Smooth muscle cell (in vitro differentiated cells): ENCODE data around the gene SCD. TPM values are rescaled to one million over a fixed set of nuclear protein-coding genes. Genes with fewer than 3 reads are reported as not detected.

ENCODE experiments used
- DNase-seq: peaks from one replicate; lab custom pipeline; 2025; ENCODE audit not compliant: unreplicated experiment; lab: John Stamatoyannopoulos, UW
- H2AFZ ChIP-seq: fragments of 200-600 bp; sonication (generic); 2 replicates; pipeline ENCODE4 v1.6.0; 2016; ENCODE audit warnings: antibody characterized with exemption, low read depth, mild to moderate bottlenecking
- H3F3A ChIP-seq: fragments of 200-600 bp; sonication (generic); 2 replicates; pipeline ENCODE4 v1.6.0; 2017; ENCODE audit warnings: antibody characterized with exemption, low read depth
- H3K27ac ChIP-seq: fragments of 200-600 bp; sonication (generic); 2 replicates; pipeline ENCODE4 v1.5.1; 2016; ENCODE audit warnings: low read depth, mild to moderate bottlenecking
- H3K27me3 ChIP-seq: fragments of 200-600 bp; sonication (generic); 2 replicates; pipeline ENCODE4 v1.6.1; 2016; ENCODE audit warnings: low read depth, mild to moderate bottlenecking
- H3K36me3 ChIP-seq: fragments of 200-600 bp; sonication (generic); 2 replicates; pipeline ENCODE4 v1.5.1; 2016; ENCODE audit warnings: low read depth
- H3K4me1 ChIP-seq: fragments of 200-600 bp; sonication (generic); 2 replicates; pipeline ENCODE4 v1.5.1; 2016; ENCODE audit warnings: low read depth
- H3K4me2 ChIP-seq: fragments of 200-600 bp; sonication (generic); 2 replicates; pipeline ENCODE4 v1.6.0; 2016; ENCODE audit warnings: mild to moderate bottlenecking
- H3K4me3 ChIP-seq: fragments of 200-600 bp; sonication (generic); 2 replicates; pipeline ENCODE4 v1.5.1; 2016; ENCODE audit warnings: mild to moderate bottlenecking
- H3K79me2 ChIP-seq: fragments of 200-600 bp; sonication (generic); 2 replicates; pipeline ENCODE4 v1.6.0; 2016; ENCODE audit warnings: low read depth, mild to moderate bottlenecking
- H3K9ac ChIP-seq: fragments of 200-600 bp; sonication (generic); 2 replicates; pipeline ENCODE4 v1.6.0; 2016; ENCODE audit warnings: low read depth
- H3K9me3 ChIP-seq: fragments of 200-600 bp; sonication (generic); replicated peaks from 2 replicates; pipeline ENCODE4 v1.5.1; 2016; ENCODE audit warnings: low read depth
- H4K20me1 ChIP-seq: fragments of 200-600 bp; sonication (generic); 2 replicates; pipeline ENCODE4 v1.6.0; 2016; ENCODE audit warnings: low read depth
- CTCF ChIP-seq: fragments of 200-600 bp; sonication (generic); IDR thresholded peaks from 2 replicates; pipeline ENCODE4 v1.5.1; 2017; ENCODE audit warnings: borderline replicate concordance, mild to moderate bottlenecking, antibody characterized with exemption; ENCODE audit not compliant: insufficient read depth, poor library complexity, severe bottlenecking
- WGBS: methylation state at CpG from one replicate; pipeline ENCODE4 v1.1.7; 2016; ENCODE audit warnings: low lambda C conversion rate; 5-methylcytosine and 5-hydroxymethylcytosine counted together
- polyA plus RNA-seq: library from polyadenylated mRNA; unstranded; fragments of >200 nt; fragmentation: Nextera tagmentation; extraction: Ambion mirVana; gene quantifications from 2 replicates; pipeline ENCODE4 v1.2.1, GENCODE V29; 2016
- total RNA-seq: library from RNA; depleted of rRNA; stranded (reverse); fragments of >200 nt; gene quantifications from 2 replicates; pipeline ENCODE4 v1.2.3, GENCODE V29; 2014

The SCD gene
- total and polyA plus RNA-seq, 2 experiments from 2014 or later = 183 to 306 TPM

DNA sequence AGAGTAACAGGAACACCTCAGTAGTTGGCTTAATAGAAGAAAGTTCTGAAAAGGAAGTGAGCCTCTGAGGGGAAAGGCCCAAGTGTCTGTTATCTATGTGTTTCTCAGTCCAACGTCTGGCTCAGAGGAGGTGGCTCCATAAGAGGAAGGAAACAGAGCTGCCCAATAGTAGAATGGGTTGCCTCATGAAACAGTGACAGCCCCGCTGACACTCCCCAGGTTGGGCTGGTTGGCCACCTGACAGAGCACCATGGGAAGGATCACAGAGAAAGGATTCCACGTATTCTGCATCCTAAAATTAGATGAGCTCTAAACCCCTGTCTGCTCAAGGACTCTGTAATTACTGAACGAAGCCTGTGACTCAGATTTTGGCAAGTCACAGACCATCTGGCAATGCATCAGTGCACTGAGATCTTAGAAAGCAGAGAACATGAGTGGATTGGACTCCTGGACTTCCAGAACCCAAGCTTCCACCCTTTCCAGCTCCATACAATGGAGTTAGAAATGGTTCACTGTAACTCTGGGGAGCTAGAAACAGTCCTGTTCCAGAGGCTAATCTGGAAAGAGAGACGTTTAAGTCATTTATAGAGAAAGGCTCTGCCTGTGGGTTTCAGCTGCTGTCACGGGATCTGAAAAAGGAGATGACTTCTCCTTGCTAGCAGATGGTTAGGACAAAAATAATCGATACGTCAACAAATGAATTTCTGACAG is 19.9 kb upstream of the SCD start:
- Histone ChIP-seq H3K27me3 (peaks cover 67% of the 10 kb centered on the region), H3K4me2 (no peak overlapping the region), H3K36me3 (no peaks in the 10 kb centered on the region), H2AFZ (no peak overlapping the region), H3K4me1 (no peaks in the 10 kb centered on the region), H4K20me1 (no peaks in the 10 kb centered on the region), H3K4me3 (no peak overlapping the region), H3K9me3 (no peaks in the 10 kb centered on the region), H3K27ac (no peak overlapping the region), H3K79me2 (no peaks in the 10 kb centered on the region), H3F3A (no peaks in the 10 kb centered on the region), H3K9ac (no peak overlapping the region)
- no peak for TF ChIP-seq CTCF
- 50% methylated on average over 8 of the region's 8 CpGs for WGBS
- no peak for DNase-seq

DNA sequence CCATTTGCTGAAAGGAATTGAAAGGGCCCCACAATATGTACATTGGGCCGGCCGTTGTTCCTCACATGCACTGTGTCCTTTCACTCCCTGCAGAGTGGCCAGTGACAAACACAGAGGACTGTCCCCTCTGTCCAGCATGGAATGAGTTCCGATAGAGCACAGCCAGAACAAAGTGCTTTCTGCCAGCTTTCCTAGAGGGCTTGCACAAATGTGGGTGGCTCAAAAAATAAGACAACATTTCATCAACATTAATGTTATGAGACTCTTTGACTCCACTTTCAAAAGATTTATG is 19.4 kb upstream of the SCD start:
- Histone ChIP-seq H3K27ac (no peak overlapping the region), H3K36me3 (no peaks in the 10 kb centered on the region), H3K4me3 (no peak overlapping the region), H3K4me1 (no peaks in the 10 kb centered on the region), H3K27me3 (peaks cover 69% of the 10 kb centered on the region), H2AFZ (no peak overlapping the region), H3F3A (no peaks in the 10 kb centered on the region), H3K79me2 (no peaks in the 10 kb centered on the region), H3K9ac (no peak overlapping the region), H3K4me2 (no peak overlapping the region), H4K20me1 (no peaks in the 10 kb centered on the region), H3K9me3 (no peaks in the 10 kb centered on the region)
- DNase-seq = no peak
- TF ChIP-seq CTCF = no peak
- 82% methylated on average over 3 of the region's 3 CpGs for WGBS

DNA sequence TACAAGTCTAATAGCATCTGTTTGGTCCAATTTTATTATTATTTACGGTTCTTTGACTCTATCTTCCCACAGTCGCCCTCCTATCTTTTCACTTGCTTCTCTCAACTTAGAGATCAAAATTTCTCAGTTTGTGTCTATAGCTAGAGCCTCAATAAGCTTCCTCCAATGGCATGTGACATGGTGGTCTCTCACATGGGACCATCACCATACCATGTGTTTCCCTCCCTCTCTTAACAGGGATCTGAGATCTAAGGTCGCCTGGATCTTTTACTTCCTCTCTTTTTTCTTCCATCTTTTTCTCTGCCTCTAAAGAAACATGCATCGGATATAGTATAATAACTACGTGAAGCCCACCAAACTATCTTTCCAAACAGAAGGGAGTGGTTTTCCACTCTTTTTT is 18.8 kb upstream of the SCD start:
- no peaks in the 10 kb centered on the region for H3K9me3 ChIP-seq
- no peaks in the 10 kb centered on the region for H3F3A ChIP-seq

More for the DNA sequence above, 18.8 kb upstream of the SCD start:
- no peaks in the 10 kb centered on the region for H4K20me1 ChIP-seq
- H3K36me3 ChIP-seq = no peaks in the 10 kb centered on the region
- no peak for TF ChIP-seq CTCF
- no peak overlapping the region for H3K4me2 ChIP-seq
- H3K9ac ChIP-seq = no peak overlapping the region
- H2AFZ ChIP-seq = no peak overlapping the region
- no peak overlapping the region for H3K4me3 ChIP-seq
- no peak overlapping the region for H3K27ac ChIP-seq
- no peaks in the 10 kb centered on the region for H3K79me2 ChIP-seq
- DNase-seq = no peak
- no peaks in the 10 kb centered on the region for H3K4me1 ChIP-seq
- 65% methylated on average over 5 of the region's 5 CpGs for WGBS
- peaks cover 70% of the 10 kb centered on the region for H3K27me3 ChIP-seq
